ENCODE measurements around the gene CT45A2. TPM values are rescaled to one million over a fixed set of nuclear protein-coding genes. Genes with fewer than 3 reads are reported as not detected.

The CT45A2 gene
- total and polyA plus RNA-seq, 7 experiments from 2014 or later, result not detected

Other genes starting within 250 kb of the CT45A2 start
- gene CT45A1, start 106.4 kb downstream of the CT45A2 start, total RNA-seq, result not detected
- not detected for gene CT45A1, start 106.4 kb downstream of the CT45A2 start, polyA plus RNA-seq
- gene CT45A3, start 51.8 kb downstream of the CT45A2 start, total RNA-seq, result not detected
- gene CT45A3, start 51.8 kb downstream of the CT45A2 start, polyA plus RNA-seq, result not detected
- not detected for gene CT45A5, start 34.5 kb downstream of the CT45A2 start, total RNA-seq
- not detected for gene CT45A5, start 34.5 kb downstream of the CT45A2 start, polyA plus RNA-seq
- gene CT45A6, start 17.2 kb downstream of the CT45A2 start, total RNA-seq, result not detected
- not detected for gene CT45A6, start 17.2 kb downstream of the CT45A2 start, polyA plus RNA-seq
- not detected for gene CT45A7, start 17.3 kb upstream of the CT45A2 start, total RNA-seq
- not detected for gene CT45A7, start 17.3 kb upstream of the CT45A2 start, polyA plus RNA-seq
- not detected for gene CT45A8, start 34.5 kb upstream of the CT45A2 start, total RNA-seq
- not detected for gene CT45A8, start 34.5 kb upstream of the CT45A2 start, polyA plus RNA-seq
- not detected for gene CT45A9, start 51.8 kb upstream of the CT45A2 start, total RNA-seq
- not detected for gene CT45A9, start 51.8 kb upstream of the CT45A2 start, polyA plus RNA-seq
- not detected for gene CT45A10, start 73.4 kb upstream of the CT45A2 start, total RNA-seq
- gene CT45A10, start 73.4 kb upstream of the CT45A2 start, polyA plus RNA-seq, result not detected
- not detected for gene SAGE1, start 73.7 kb upstream of the CT45A2 start, total RNA-seq
- not detected for gene SAGE1, start 73.7 kb upstream of the CT45A2 start, polyA plus RNA-seq
- 10 to 100 TPM; 22.0 to 28.4 (median 24.0) TPM for gene MMGT1, start 154.0 kb upstream of the CT45A2 start, total RNA-seq
- 1 to 10 TPM; 5.7 to 9.8 TPM for gene MMGT1, start 154.0 kb upstream of the CT45A2 start, polyA plus RNA-seq
- 10 to 100 TPM; 16.2 to 21.1 (median 18.9) TPM for gene SLC9A6, start 165.4 kb upstream of the CT45A2 start, total RNA-seq
- 10 to 100 TPM; 16.0 to 24.9 TPM for gene SLC9A6, start 165.4 kb upstream of the CT45A2 start, polyA plus RNA-seq